Stimulated activated CD4-positive, alpha-beta T cell treated with anti-CD3 and anti-CD28 coated beads, TNF-alpha, amount 100 ng/mL, for 48 hours (primary cell): ENCODE measurements around the gene ERGIC1.

Source experiments
- DNase-seq, 3 donors: peaks; one replicate each; pipeline ENCODE4 v3.0.0-alpha.2; 2020; ENCODE audit warnings: low read depth in 3 of 3

The ERGIC1 gene

DNA sequence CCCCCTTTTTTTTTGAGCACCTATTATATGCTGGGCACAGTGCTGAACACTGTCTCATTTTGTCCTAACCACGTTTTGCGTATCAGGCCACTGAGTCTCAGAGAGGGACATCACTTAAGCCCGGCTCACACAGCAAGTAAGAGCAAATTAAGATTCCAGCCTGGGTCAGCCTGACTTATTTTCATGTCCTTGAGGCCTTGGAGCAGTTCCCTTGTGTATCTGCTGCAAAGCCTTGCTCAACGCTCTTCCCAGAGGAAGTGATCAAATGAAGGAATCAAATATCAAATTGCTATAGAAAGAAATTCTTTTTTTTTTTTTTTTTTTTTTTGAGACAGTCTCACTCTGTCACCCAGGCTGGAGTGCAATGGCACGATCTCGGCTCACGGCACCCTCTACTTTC, 30.7 kb downstream of the ERGIC1 start:
- no peak for DNase-seq

DNA sequence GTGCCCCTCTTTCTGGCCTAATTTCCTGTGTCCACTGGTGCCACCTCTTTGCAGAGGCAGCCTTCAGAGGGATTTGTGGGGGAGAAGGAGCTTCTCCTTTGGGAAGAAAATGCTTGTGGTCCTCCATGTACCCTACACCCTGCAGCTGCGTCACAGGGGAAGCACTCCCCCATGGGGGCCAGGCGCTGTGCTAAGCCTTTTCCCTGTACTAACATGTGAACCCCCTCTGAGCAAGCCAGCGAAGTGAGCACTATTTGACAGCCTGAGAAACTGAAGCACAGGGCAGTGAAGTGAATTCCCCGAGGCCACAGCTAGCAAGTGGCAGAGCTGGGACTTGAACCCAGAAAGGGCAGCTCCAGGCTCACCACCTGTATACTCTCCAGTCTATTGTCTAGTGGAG, 32.3 kb downstream of the ERGIC1 start:
- no peak for DNase-seq

DNA sequence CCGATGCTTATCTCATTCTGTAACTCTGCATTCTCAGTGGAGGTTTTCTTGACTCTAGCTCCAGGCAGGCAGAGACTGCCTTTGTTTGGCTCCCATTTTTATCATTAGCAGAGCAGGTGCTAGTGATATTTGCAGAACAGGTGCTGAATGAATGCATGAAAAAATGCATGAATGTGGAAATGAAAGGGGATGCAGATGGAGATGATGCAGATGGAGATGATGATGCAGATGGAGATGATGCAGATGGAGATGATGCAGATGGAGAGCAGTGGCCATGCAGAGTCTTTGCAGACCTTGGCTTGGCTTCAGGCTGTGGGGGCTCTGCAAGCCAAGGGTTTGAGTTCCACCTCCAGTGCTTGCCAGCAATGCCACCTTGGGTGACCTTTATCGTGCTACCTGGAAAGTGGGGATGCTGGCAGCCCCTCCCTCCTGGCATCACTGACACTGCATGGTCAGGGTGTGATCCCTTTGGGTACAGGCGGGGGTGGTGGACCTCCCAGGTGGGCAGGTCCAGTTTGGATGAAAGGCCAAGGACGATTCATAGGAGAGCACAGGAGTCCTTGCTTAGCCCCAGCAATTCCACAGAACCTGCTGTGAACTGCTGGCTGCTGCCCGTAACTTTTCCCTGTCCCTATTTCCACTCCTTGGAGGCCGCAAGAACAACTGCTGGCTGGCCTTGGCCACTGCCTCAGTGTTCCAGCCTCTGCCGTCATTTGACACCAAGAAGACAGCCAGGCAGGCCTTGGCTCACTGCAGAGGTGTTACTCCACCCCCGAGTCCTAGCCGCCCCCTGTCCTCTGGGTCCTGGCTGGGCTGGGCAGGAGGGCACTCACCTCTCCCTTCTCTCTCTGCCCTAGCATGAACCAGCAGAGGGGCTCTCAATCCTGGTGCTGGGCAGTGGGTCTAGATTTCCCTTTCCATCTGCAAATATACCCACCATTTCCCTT, 33.0 kb downstream of the ERGIC1 start:
- DNase-seq, result no peak

DNA sequence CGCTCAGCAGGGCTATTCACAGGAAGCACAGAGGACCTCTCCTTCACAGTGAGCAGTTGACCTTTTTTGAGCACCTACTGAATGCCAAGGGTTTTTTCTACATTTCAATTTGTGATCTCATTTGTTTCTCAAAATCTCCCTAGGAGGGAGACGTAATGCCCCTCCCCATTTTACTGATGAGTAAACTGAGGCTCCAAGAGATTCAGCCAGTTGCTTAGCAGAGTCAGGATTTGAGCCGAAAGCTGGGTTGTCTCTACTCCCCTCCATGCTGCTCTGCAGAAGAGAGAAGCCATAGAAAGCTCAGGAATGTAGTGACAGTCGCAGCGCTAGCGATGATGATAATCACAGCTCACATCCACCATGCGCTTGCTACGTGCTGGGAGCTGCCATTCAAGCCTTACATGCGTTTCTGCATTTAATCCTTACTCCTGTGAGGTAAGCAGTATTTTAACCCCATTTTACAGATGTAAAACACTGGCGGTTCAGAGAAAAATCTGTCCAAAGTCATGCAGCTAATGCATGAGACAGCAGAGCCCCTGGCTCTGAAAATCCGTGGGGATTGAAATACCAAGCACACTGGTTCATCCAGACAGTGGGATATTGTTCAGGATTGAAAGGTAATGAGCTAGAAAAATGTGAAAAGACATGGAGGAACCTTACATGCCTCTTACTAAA, 33.8 kb downstream of the ERGIC1 start:
- no peak for DNase-seq

DNA sequence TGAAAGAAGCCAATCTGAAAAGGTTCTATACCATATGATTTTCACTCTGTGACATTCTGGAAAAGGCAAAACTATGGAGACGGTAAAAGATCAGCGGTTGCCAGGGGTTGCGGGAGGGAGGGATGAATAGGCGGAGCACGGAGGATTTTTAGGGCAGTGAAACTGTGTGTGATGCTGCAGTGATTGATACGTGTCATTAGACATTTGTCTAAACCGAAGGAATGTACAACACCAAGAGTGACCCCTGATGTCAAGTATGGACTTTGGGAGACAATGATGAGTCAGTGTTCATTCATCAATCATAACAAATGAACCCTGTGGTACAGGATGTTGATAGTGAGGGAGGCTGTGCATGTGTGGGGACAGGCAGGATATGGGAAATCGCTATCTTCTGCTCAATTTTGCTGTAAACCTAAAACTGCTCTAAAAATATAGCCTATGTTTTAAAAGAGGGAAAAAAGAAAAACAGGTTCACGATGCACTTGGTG, 34.4 kb downstream of the ERGIC1 start:
- no peak for DNase-seq

DNA sequence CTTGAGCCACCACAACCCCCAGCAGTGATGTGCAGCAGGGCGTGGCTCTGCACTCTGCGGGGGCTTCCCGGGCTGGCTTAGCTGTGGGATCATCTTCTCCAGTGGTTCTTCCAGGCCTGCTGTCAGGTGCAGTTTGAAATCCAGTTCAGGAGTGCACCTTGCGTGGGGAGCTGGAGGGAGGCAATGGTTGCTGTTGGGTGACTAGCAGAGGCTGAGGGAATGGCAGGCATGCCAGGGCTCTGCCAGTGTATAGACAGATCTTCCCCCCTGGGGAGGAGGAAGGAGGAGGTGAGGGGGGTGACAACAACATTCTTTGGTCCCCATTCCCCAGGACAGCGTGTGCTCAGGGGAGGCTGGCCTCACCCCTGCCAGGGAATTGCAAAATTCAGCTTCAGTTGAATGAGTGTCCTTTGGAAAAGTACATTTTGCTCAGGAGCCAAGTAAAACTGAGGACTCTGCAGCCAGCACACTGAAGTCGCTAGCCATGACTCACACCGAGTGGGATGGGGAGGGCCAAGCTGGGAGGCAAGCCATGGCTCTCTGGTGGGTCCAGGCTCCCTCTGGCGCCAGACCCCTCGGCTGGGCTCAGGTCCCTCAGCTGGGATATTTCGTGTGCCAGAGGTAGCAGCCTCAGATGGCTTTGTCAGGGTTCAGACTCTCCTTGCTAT, 35.0 kb downstream of the ERGIC1 start:
- no peak for DNase-seq

DNA sequence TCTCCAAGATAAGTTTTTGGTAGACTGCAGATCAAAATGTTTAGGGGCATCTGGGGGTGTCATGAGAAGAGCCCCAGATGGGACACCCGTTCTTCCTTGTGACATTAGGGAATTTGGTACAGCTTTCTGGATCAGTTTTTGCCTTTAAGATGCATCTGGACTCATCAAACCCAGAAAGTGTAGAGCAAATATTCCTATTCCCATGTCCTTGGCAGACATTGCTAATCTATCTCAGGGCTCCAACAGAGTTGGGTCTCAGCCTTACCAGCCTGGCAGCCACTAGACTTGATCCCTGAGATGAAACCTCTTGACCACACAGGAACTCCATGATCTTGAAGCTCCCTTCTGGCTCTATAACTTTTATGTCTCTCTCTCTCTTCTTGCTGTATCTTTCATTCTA, 35.6 kb downstream of the ERGIC1 start:
- DNase-seq, result no peak

DNA sequence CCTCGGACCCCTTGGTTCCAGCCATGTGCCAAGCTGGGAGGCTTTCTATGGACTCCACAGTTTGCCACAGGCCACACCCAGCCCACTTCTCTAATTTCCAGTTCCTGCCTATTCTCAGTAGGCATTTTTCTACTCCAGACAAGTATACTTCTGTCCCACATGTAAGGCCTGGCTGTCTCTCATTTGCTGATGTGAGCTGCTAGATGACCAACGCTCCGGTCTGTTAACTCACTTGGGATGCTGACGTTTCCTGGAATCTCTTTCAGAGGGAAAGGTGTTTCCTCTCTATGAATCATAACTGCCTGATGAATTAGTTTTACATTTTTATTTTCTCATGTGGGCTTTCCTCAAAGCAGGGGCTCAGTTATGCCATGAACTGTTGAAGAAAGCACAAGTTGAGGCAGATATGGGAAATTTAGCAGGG, 36.3 kb downstream of the ERGIC1 start:
- no peak for DNase-seq

DNA sequence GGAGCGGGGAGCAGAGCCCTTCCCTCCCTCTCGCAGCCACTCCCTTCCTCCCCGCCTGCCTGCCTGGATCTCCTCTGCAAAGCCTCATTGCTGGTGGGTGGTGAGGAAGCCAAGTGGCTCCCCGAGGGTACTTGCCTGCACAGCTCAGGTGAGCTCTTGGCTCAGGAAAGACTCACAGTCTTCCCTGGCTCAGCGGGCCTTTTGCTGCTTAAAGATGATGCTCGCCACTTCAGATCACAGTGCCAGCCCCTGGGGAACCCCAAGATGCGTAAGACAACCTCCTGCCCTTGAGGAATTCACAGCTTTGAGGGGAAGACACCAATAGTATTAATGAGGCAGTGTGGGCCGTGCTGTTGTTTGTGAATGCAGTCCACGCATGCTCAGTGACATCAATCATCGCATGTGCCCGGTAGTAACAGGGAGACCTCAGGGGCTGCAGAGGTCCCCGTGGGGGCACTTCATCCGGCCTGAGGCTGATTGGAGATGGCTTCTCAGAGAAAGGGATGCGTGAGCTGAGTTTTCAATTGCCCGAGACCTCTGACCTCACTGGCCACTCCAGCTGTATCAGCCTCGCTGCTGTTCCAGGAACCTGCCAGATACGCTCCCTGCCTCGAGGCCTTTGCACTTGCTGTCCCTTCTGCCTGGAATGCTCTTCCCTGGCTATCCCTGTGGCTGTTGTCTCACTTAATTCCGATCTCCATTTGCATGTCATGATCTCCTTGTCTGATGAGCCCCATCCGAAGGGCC, 36.8 kb downstream of the ERGIC1 start:
- no peak for DNase-seq

DNA sequence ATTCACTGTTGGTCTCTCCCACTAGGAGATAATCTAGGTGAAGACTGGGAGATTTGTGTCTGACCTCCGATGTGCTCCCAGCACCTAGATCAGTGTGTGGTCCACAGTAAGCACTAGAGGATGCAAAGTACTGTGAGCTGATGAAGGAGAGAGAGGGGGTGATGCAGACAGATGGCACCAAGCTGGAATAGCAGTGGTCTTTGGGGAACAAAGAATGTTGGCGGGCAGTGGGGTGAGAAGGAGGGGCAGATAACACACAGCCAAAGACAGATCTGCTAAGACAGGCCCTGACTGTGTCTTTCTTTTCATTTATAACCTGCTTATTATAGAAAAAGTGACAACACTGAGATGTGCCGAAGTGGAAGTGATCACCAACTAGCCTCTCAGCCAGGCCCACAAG, 37.5 kb downstream of the ERGIC1 start:
- no peak for DNase-seq

DNA sequence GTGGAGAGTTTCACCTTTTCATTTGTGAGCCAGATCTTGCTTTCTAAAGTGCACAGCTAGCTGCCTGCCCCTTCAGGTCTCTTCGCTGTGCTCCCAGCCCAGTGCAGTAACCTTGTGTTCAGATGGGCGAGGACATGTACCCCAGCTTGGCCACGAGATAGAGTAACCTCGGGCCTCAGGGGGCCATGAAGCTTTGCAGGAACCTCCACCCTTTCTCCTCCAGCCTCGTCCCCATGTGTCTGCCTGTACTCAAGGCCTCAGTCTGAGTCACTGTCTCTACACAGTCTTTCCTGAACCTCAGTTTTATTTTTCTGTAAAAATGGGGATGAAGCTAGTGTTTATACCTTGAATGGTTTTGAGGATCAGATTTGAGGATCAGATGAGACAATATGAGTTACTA, 37.9 kb downstream of the ERGIC1 start:
- DNase-seq, result no peak

DNA sequence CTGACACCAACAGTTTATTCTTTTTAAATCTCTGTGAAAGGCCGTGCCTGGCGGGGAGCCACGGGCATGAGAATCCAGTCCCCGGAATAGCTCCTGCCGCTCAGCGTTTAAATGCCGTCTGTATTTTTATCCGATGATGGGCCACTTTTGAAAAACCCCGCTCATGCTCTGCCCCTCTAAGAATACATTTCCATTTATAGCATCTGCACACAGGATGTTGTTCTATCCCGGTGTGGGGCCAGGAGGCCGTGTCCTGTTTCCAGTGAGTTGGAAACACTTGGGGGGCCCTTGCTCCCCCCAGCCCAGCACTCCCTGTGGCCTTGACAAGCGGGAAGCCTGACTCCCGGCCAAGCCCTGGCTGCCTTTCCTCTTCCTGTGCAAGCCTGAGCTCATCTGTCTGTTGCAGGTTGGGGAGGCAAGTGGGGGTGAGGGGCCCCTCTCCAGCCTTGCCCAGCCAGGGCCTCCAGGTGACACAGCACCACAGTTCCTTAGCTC, 39.0 kb downstream of the ERGIC1 start:
- no peak for DNase-seq

DNA sequence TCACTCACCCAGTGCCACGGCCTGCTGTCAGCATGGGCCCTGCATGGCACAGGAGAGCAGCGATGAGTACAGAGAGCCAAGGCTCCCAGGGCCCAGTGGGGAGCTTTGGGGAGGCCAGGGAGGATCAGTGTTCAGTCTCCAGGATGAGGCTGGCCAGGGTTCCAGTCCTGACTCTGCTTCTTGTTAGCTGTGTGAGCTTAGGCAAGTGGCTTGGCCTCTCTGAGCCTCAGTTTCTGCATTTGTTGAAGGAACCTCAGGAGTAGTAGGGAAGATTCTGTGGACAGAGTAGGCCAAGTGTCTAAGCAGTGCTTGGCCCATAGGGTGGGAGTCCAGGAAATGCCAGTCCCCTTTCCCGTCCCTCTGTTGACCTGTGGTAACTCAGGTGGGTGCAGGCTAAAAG, 39.5 kb downstream of the ERGIC1 start:
- DNase-seq, result no peak

DNA sequence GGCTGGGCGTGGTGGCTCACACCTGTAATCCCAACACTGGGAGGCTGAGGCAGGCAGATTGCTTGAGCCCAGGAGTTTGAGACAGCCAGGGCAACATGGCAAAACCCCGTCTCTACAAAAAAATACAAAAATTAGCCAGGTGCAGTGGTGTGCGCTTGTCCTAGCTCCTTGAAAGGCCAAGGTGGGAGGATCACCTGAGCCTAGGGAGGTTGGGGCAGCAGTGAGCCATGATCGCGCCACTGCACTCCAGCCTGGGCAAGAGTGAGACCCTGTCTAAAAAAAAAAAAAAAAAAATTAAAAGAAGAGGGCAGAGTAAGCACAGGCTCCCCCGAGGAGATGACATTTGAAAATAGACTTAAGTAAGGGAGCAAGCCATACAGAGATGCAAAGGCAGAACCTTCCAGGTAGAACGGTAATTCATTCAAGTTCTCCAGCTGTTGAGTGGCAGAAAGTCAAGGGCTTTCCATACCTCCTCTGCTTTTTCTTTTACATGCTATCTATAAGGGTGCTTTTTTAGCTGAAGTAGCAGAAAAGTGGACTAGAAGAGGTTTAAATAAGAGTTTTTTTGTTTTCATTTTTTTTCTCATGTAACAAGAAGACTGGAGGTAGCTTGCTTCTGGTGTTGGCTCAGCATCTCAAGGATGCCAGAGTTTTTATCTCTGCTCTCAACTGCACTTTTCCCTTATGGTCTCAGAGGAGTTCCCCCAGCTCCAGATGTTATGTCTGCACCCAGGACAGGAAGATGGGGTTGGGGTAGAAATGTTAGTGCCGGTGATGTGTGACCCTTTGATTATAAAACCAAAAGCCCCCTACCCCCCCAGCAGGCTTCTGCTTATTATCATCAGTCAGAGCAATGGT, 40.8 kb downstream of the ERGIC1 start:
- DNase-seq, result no peak

DNA sequence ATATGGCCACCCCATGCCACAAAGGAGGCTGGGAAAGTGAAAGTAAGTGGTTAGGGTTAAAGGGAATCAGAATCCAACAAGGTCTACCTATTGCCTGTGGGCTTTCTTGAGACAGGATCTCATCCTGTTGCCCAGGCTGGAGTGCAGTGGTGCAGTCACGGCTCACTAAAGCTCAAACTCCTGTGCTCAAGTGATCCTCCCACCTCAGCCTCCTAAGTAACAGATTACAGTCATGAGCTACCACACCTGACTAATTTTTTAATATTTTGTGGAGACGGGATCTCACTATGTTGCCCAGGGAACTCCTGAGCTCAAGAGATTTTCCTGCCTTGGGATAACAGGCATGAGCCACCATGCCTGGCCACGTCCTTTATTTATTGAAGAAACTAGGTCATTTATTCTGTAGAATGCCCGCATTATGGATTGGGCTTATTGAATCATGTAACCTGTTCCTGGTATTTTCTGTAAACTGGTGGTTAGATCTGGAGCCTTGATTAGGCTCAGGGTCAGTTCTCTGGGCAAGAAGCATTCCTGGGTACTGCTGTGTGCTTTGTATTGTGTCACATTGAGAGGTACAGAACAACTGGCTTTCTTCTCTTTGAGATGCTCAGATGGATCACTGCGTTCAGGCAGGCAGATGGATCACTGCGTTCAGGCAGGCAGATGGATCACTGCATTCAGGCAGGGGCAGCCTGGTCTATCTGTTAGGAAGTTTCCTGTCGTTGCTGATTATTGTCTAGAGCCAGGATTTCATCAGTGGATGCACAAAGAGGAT, 41.6 kb downstream of the ERGIC1 start:
- DNase-seq, result no peak

DNA sequence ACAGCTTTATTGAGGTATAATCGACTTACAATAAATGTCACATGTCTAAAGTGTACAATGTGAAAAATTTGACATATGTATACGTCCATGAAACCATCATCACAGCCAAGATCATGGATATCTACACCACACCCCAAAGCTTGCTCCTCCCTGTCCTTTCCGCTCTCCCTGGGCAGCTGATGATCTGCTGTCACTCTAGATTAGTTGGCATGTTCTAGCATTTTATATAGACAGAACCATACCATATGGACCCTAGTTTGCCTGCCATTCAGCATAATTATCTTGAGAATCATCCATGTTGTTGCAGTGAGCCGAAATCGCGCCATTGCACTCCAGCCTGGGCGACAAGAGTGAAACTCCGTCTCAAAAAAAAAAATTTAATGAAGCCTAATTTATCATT, 42.5 kb downstream of the ERGIC1 start:
- DNase-seq, result no peak

DNA sequence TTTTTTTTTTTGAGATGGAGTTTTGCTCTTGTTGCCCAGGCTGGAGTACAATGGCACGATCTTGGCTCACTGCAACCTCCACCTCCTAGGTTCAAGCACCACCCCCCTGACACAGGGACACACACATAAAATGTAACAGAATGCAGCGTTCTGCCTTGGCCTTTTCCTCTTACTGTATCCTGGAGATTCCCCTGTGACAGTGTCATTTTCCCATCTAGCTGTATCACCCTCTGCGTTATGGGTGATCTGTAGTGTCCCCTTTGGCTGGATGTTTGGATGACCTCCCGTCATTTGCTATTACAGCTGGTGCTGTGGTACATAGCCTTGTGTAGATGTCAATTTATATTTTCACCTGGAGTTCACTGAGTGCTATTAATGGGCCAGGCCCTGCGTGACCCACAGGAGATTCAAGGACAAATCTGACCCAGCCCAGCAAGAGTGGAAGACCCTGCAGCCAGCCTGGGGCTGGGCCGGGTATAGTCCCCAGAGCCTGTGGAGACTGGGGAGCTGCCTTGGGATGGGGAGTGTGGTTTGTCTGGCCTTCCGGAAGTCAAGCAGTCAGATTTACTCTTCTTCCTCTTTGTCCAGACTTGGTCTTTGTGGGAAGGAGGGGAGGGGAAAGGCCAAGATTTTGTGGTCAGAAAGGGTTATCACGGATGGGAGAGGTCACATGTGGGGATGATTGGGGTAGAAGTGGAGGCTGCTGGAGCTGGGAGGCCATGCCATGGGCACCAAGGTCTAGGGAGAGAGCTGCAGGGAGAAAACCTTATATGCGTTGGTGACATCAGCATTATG, 43.6 kb downstream of the ERGIC1 start:
- no peak for DNase-seq

DNA sequence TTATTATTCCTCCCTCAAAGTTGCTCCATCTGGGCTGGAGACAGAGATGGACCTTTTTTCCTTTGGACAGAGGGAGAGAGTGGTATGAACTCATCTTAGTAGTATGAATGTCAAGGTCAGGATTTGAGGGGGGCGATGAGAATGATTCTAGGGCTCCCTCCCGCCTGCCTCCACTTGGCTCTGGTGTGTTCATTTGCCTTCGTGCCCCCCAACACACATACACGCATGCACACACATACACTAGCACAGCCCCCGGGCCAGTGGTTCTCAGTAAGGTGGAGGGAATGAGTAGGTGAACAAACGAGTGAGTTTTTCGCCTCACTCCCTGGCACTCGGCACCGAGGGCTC, 44.5 kb downstream of the ERGIC1 start:
- DNase-seq, result no peak
